ENCODE results near the gene EMID1. TPM values are rescaled to one million over a fixed set of nuclear protein-coding genes. Genes with fewer than 3 reads are reported as not detected.

Gene EMID1
- total and polyA plus RNA-seq, 8 donors = 1.8 to 23.6 (median 10.3) TPM; not detected in 1

- no peaks in the 10 kb centered on the region for H3K36me3 ChIP-seq
- H3K4me3 ChIP-seq = no peak overlapping the region
- WGBS, 5 donors = 75 to 95% (median 88%) methylated on average over 9 of the region's 9 CpGs
- H3K4me1 ChIP-seq = peaks cover 8 to 15% (median 14%) of the 10 kb centered on the region in 4 donors
- DNase-seq = no peak
- no peaks in the 10 kb centered on the region for H3K9me3 ChIP-seq
- no peak overlapping the region for H3K27ac ChIP-seq
- TF ChIP-seq POLR2AphosphoS5 (IDR thresholded peaks at IDR 0.05) (no peak), EP300 (IDR thresholded peaks at IDR 0.05) (no peak), POLR2A (IDR thresholded peaks at IDR 0.05) (no peak), CTCF (IDR thresholded peaks at IDR 0.05) (no peak)
- H3K27me3 ChIP-seq = no peaks in the 10 kb centered on the region
- intact Hi-C loops (cut with DNase I; ENCODE audit: low total_unique reads) = no loop called here
These were observed 7.8 kb downstream of the EMID1 start for GRCh38 chr22:29213493-29213892.

- H3K36me3 ChIP-seq = no peaks in the 10 kb centered on the region
- H3K27me3 ChIP-seq = no peaks in the 10 kb centered on the region
- no peaks in the 10 kb centered on the region for H3K9me3 ChIP-seq
- peaks cover under 1 to 11% (median 9%) of the 10 kb centered on the region in 4 donors for H3K4me1 ChIP-seq
- H3K27ac ChIP-seq = no peak overlapping the region
- intact Hi-C loops (cut with DNase I; ENCODE audit: low total_unique reads) = no loop called here
- TF ChIP-seq POLR2A (IDR thresholded peaks at IDR 0.05) (no peak), EP300 (IDR thresholded peaks at IDR 0.05) (no peak), CTCF (IDR thresholded peaks at IDR 0.05) (no peak), POLR2AphosphoS5 (IDR thresholded peaks at IDR 0.05) (no peak)
- H3K4me3 ChIP-seq = no peak overlapping the region
- DNase-seq = peak in 1 of 2 donors; percentile 1
- WGBS, 5 donors = 91 to 97% (median 93%) methylated on average over 6 of the region's 6 CpGs
These were observed 8.5 kb downstream of the EMID1 start for GRCh38 chr22:29214232-29214631.

GRCh38 chr22:29215012-29215860, 9.5 kb downstream of the EMID1 start:
- WGBS, 5 donors = 91 to 95% (median 94%) methylated on average over 5 to 14 of the region's 14 CpGs

More at GRCh38 chr22:29215012-29215860, 9.5 kb downstream of the EMID1 start:
- Histone ChIP-seq H3K36me3 (no peaks in the 10 kb centered on the region), H3K9me3 (no peaks in the 10 kb centered on the region), H3K4me1 (peaks cover 5 to 17% (median 16%) of the 10 kb centered on the region in 4 donors), H3K27me3 (no peaks in the 10 kb centered on the region), H3K4me3 (no peak overlapping the region), H3K27ac (no peak overlapping the region)
- intact Hi-C loops (cut with DNase I; ENCODE audit: low total_unique reads) = no loop called here
- peak in 1 of 2 donors; percentile 2 for DNase-seq
- no peak for TF ChIP-seq POLR2AphosphoS5 (IDR thresholded peaks at IDR 0.05)
- TF ChIP-seq EP300 (IDR thresholded peaks at IDR 0.05) = no peak
- no peak for TF ChIP-seq CTCF (IDR thresholded peaks at IDR 0.05)
- TF ChIP-seq POLR2A (IDR thresholded peaks at IDR 0.05) = no peak
